Peyer's patch (tissue), 4 donors: ENCODE results near the gene CHST15. TPM values are rescaled to one million over a fixed set of nuclear protein-coding genes. Genes with fewer than 3 reads are reported as not detected.
"Not testable (repeated sequence)": the region's sequence is repeated elsewhere in the genome, so short reads cannot be mapped to it uniquely, and the experiment has no call there.

Experiments used
- DNase-seq, 3 donors: peaks; one replicate each; pipeline ENCODE4 v3.0.0-alpha.2; 2017 to 2019
- H3K27ac ChIP-seq, 4 donors: fragments of 200-600 bp; sonication (generic); one replicate each; pipeline ENCODE4 v1.5.1; 2016 to 2019
- H3K27me3 ChIP-seq, 2 donors: fragments of 200-600 bp; sonication (generic); one replicate each; pipeline ENCODE4 v1.5.1; 2019
- H3K36me3 ChIP-seq, 3 donors: fragments of 200-600 bp; sonication (generic); one replicate each; pipeline ENCODE4 v1.5.1; 2016 to 2019
- H3K4me1 ChIP-seq, 4 donors: fragments of 200-600 bp; sonication (generic); one replicate each; pipeline ENCODE4 v1.5.1; 2016 to 2019
- H3K4me3 ChIP-seq, 4 donors: fragments of 200-600 bp; sonication (generic); 1 replicate in 3 of 4; 2 replicates in 1 of 4; pipeline ENCODE4 v1.5.1; 2016 to 2019; ENCODE audit warnings: mild to moderate bottlenecking in 1 of 4
- H3K9me3 ChIP-seq, 4 donors: fragments of 200-600 bp; sonication (generic); one replicate each; pipeline ENCODE4 v1.5.1; 2016 to 2019; ENCODE audit warnings: mild to moderate bottlenecking in 1 of 4
- CTCF ChIP-seq, 6 experiments: fragments of 450-650 bp in 4 of 6; fragments of 200-600 bp in 2 of 6; sonication (generic) in 1 of 6; IDR thresholded peaks; one replicate each; pipeline ENCODE4 v1.5.1; 2017 to 2019; ENCODE audit warnings: antibody characterized with exemption in 6 of 6, mild to moderate bottlenecking in 3 of 6, moderate library complexity in 1 of 6
- POLR2A ChIP-seq, 2 donors: fragments of 450-650 bp; IDR thresholded peaks; one replicate each; pipeline ENCODE4 v1.5.1; 2017; ENCODE audit warnings: antibody characterized with exemption in 2 of 2, mild to moderate bottlenecking in 2 of 2, moderate library complexity in 2 of 2
- total RNA-seq, 4 donors: library from RNA; depleted of rRNA; stranded (reverse); fragments of >200 nt; gene quantifications; one replicate each; pipeline ENCODE4 v1.1.0, GENCODE V29; 2016

The CHST15 gene
- total RNA-seq, 4 donors from 2014 or later: 3.9 to 55.3 (median 10.9) TPM

GRCh38 chr10:124101351-124101750 lies 8.0 kb upstream of the CHST15 start:
- peak in 1 of 3 donors; percentile 8 for DNase-seq
- Histone ChIP-seq H3K27me3 (no peaks in the 10 kb centered on the region), H3K27ac (no peak overlapping the region), H3K4me3 (no peak overlapping the region), H3K4me1 (peaks cover 0 to 2% (median under 1%) of the 10 kb centered on the region in 4 donors), H3K9me3 (no peaks in the 10 kb centered on the region), H3K36me3 (no peaks in the 10 kb centered on the region)
- TF ChIP-seq CTCF (IDR thresholded peaks at IDR 0.05): no peak
- TF ChIP-seq POLR2A (IDR thresholded peaks at IDR 0.05): no peak

- not testable (repeated sequence) for H3K27ac ChIP-seq, H3K4me3 ChIP-seq, H3K36me3 ChIP-seq, H3K4me1 ChIP-seq, DNase-seq, H3K27me3 ChIP-seq, H3K9me3 ChIP-seq
Measured at GRCh38 chr10:124100651-124101050, 7.3 kb upstream of the CHST15 start.

GRCh38 chr10:124100124-124100523 lies 6.7 kb upstream of the CHST15 start:
- Histone ChIP-seq H3K4me1 (peaks cover 0 to 3% (median 0%) of the 10 kb centered on the region in 4 donors), H3K27ac (no peak overlapping the region), H3K36me3 (no peaks in the 10 kb centered on the region), H3K4me3 (no peak overlapping the region), H3K9me3 (no peaks in the 10 kb centered on the region), H3K27me3 (no peaks in the 10 kb centered on the region)
- DNase-seq: no peak
- TF ChIP-seq CTCF (IDR thresholded peaks at IDR 0.05) (no peak), POLR2A (IDR thresholded peaks at IDR 0.05) (no peak)

GRCh38 chr10:124099604-124100003 lies 6.2 kb upstream of the CHST15 start:
- Histone ChIP-seq H3K36me3 (no peaks in the 10 kb centered on the region), H3K9me3 (no peaks in the 10 kb centered on the region), H3K4me1 (peaks cover 0 to 8% (median 0%) of the 10 kb centered on the region in 4 donors), H3K27ac (no peak overlapping the region), H3K4me3 (no peak overlapping the region), H3K27me3 (no peaks in the 10 kb centered on the region)
- no peak for DNase-seq
- no peak for TF ChIP-seq CTCF (IDR thresholded peaks at IDR 0.05)
- TF ChIP-seq POLR2A (IDR thresholded peaks at IDR 0.05): no peak

GRCh38 chr10:124098575-124098974 lies 5.2 kb upstream of the CHST15 start:
- Histone ChIP-seq H3K36me3 (no peaks in the 10 kb centered on the region), H3K4me3 (no peak overlapping the region), H3K9me3 (no peaks in the 10 kb centered on the region), H3K27me3 (no peaks in the 10 kb centered on the region), H3K4me1 (peaks cover 0 to 16% (median 0%) of the 10 kb centered on the region in 4 donors), H3K27ac (no peak overlapping the region)
- DNase-seq: no peak
- TF ChIP-seq CTCF (IDR thresholded peaks at IDR 0.05) (no peak), POLR2A (IDR thresholded peaks at IDR 0.05) (no peak)

- Histone ChIP-seq H3K9me3 (no peaks in the 10 kb centered on the region), H3K36me3 (no peaks in the 10 kb centered on the region), H3K4me3 (no peak overlapping the region), H3K27me3 (no peaks in the 10 kb centered on the region), H3K27ac (no peak overlapping the region), H3K4me1 (peaks cover 0 to 16% (median 0%) of the 10 kb centered on the region in 4 donors)
- no peak for TF ChIP-seq CTCF (IDR thresholded peaks at IDR 0.05)
- TF ChIP-seq POLR2A (IDR thresholded peaks at IDR 0.05): no peak
- no peak for DNase-seq
Measured at GRCh38 chr10:124097883-124098282, 4.5 kb upstream of the CHST15 start.
